Brain microvascular endothelial cell (primary cell): Measurements from ENCODE around the gene DIS3L2.

Source experiments
- DNase-seq: peaks from one replicate; pipeline ENCODE4 v3.0.0-alpha.2; 2020
- H3K27ac ChIP-seq: fragments of 250-450 bp; sonication (Bioruptor Pico); 2 replicates; pipeline ENCODE4 v1.5.1; 2020; ENCODE audit warnings: mild to moderate bottlenecking, moderate library complexity
- H3K27me3 ChIP-seq: fragments of 250-450 bp; sonication (Bioruptor Pico); replicated peaks from 2 replicates; pipeline ENCODE4 v1.5.1; 2020; ENCODE audit warnings: mild to moderate bottlenecking
- H3K36me3 ChIP-seq: fragments of 250-450 bp; sonication (Bioruptor Pico); replicated peaks from 2 replicates; pipeline ENCODE4 v1.5.1; 2020; ENCODE audit warnings: mild to moderate bottlenecking
- H3K4me3 ChIP-seq: 2 replicates; pipeline ENCODE4 v1.5.1; 2011; ENCODE audit warnings: low read depth, mild to moderate bottlenecking, control low read depth, low read length, moderate library complexity
- in situ Hi-C: cut with HindIII; loops from 2 replicates; pipeline ENCODE4 v1.10.0; 2017; ENCODE audit warnings: low sequenced_read_pairs, low pct_ligation_motif_present
- TF ChIP-seq, protein P1 (sequence below): IDR thresholded peaks from 2 replicates; pipeline ENCODE4 v1.5.1; 2011; ENCODE audit warnings: low read depth, mild to moderate bottlenecking, moderate library complexity, low read length, control low read depth, inconsistent platforms; ENCODE audit errors: missing control alignments

The DIS3L2 gene

DNA sequence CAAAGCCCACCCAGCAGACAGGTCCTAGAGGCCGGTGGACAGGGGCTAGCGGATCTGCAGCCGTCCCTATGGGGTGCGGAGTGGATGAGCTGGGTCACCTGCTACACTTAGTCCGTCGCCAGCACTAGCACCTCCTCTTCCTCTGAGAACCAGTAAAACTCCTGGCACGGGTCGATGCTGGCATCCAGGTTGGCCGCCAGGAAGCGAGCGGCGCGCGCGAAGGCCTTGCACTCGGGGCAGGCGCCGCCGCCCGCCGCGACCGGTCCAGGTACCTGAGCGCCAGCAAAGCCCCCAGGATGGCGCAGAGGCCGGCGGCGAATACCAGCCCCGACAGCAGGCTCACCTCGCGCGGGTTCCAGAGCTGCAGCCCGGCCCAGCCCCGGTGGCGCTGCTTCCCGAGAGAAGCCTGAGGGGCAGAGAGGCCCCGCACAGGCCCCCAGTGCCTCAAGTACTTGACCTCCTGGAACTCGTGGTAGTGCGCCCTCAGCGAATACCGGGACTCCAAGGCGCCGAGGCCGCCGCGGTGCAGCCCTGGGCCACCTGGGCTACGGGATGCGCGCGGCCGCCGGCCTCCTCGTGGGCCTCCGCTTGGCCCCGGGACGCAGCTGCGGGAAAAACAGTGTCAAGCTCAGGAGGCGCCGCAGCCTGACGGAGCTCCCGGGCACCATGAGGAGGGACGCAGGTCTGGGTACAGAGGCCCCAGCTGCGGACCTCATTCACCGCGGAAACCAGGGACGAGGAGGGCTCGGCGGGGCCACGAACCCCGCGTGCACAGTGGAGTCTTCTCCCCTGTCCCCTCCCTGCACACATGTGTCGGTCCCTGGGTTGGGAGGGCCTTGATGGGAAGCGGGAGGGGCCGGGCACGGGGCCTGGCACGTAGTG lies 389.5 kb downstream of the DIS3L2 start:
- H3K27ac ChIP-seq = no peak overlapping the region
- peaks cover 52% of the 10 kb centered on the region for H3K27me3 ChIP-seq
- in situ Hi-C loops = no loop called here
- TF ChIP-seq, protein P1, sequence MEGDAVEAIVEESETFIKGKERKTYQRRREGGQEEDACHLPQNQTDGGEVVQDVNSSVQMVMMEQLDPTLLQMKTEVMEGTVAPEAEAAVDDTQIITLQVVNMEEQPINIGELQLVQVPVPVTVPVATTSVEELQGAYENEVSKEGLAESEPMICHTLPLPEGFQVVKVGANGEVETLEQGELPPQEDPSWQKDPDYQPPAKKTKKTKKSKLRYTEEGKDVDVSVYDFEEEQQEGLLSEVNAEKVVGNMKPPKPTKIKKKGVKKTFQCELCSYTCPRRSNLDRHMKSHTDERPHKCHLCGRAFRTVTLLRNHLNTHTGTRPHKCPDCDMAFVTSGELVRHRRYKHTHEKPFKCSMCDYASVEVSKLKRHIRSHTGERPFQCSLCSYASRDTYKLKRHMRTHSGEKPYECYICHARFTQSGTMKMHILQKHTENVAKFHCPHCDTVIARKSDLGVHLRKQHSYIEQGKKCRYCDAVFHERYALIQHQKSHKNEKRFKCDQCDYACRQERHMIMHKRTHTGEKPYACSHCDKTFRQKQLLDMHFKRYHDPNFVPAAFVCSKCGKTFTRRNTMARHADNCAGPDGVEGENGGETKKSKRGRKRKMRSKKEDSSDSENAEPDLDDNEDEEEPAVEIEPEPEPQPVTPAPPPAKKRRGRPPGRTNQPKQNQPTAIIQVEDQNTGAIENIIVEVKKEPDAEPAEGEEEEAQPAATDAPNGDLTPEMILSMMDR = no peak
- DNase-seq = no peak
- no peaks in the 10 kb centered on the region for H3K36me3 ChIP-seq
- no peak overlapping the region for H3K4me3 ChIP-seq

DNA sequence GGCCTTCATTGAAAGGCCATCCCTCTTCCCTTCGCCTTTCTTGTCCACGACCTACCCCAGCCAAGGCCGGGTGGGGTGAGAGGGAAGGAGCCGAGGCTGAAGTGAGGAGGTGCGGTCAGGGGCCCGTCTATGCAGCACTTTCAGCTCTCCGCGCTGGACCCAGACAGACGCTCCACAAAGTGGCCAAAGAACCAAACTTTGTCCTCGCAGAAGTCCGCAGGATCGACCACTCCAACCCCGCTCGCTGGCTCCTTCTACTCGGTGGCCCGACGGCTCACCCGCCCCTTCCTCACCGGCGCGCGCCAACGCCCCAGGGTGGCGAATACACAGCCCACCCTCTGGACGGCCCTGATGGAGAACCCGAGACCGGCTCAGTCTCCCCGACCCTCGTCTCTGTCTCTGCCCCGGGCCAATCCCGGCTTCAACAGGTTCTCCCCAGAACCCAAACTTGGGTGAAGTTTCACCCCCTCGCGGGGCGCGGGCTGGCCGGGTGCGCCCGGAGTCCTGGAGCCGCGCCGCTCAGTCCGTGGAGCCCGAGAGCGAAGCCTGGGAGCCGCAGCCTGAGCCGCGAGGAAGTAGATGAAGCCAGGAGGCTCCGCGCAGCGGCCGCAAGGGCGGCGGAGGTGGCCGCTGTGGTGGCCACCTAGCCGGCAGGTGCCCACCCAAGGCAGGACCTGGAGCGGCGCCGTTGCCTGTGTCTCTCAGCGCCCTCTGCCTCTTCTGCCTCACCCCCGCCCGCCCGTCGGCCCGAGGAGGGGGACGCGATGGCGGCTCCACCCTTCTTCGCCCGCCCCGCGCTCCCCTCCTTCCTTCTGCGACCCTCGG lies 390.4 kb downstream of the DIS3L2 start:
- TF ChIP-seq, protein P1 = no peak
- H3K27ac ChIP-seq = no peak overlapping the region
- in situ Hi-C loops = no loop called here
- peaks cover 53% of the 10 kb centered on the region for H3K27me3 ChIP-seq
- no peak overlapping the region for H3K4me3 ChIP-seq
- no peaks in the 10 kb centered on the region for H3K36me3 ChIP-seq
- DNase-seq = no peak

DNA sequence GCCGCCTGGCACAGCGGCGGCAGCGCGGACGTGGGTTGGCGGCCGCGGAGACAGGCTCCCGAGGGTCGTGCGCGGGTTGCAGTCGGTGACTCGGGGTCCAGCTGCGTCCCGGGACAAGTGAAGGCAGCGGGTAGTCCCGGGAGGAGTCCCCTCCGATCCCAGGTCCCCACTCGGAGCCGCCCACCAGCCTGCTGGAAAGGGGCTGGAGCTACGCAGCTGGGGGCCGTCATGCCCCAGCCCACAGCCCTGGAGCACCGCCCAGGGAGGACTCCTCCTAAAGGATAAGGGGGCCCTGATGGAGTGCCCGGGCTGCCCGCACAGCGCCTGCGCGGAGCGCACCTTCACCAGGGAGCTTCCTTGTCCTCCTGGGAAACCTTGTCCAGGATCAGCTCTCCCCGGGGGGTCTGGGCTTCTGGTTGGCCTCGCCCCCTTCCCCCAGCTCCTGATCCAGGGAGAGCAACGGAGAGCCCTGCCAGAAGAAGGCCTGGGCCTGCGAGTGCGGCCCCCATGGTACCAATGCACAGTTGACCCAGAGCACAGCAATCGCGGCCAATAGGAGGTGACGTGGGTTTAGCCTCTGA lies 391.1 kb downstream of the DIS3L2 start:
- Histone ChIP-seq H3K27ac (no peak overlapping the region), H3K36me3 (no peaks in the 10 kb centered on the region), H3K4me3 (no peak overlapping the region), H3K27me3 (peaks cover 54% of the 10 kb centered on the region)
- DNase-seq = no peak
- in situ Hi-C loops = no loop called here
- TF ChIP-seq, protein P1 = no peak

- Histone ChIP-seq H3K27ac (no peak overlapping the region), H3K4me3 (no peak overlapping the region), H3K27me3 (peaks cover 54% of the 10 kb centered on the region), H3K36me3 (no peaks in the 10 kb centered on the region)
- in situ Hi-C loops = no loop called here
- TF ChIP-seq, protein P1 = no peak
- no peak for DNase-seq
Observed at GRCh38 chr2:232353096-232353495, 391.6 kb downstream of the DIS3L2 start.

DNA sequence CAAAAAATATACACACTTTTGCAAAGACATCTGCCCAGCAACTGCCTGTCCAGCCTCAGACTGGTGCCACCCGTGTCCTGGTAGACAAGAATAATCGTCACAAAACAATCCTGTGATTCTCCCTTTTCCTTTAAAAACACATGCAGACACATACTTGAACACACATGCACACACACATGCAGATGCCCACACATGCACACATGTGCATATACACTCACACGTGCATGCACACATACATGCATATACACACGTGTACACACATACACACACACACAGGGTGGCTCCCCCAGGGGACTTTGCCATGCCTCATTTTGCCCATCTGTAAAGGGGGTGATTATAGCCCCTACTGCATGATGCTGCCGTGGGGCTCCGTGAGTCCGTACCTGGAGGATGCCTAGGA lies 392.1 kb downstream of the DIS3L2 start:
- Histone ChIP-seq H3K27me3 (peaks cover 51% of the 10 kb centered on the region), H3K27ac (no peak overlapping the region), H3K4me3 (no peak overlapping the region), H3K36me3 (no peaks in the 10 kb centered on the region)
- DNase-seq = no peak
- in situ Hi-C loops = no loop called here
- TF ChIP-seq, protein P1 = no peak
